Tibial nerve (tissue), 4 donors: Measurements from ENCODE around the gene EYS. TPM values are rescaled to one million over a fixed set of nuclear protein-coding genes. Genes with fewer than 3 reads are reported as not detected.
"Not testable (repeated sequence)": the region's sequence is repeated elsewhere in the genome, so short reads cannot be mapped to it uniquely, and the experiment has no call there.

Experiments used
- DNase-seq, 2 donors: peaks; one replicate each; pipeline ENCODE4 v3.0.0-alpha.2; 2019; ENCODE audit warnings: low spot score in 2 of 2
- H3K27ac ChIP-seq, 4 donors: fragments of 200-600 bp; sonication (generic) in 3 of 4; one replicate each; pipeline ENCODE4 v1.5.1; 2017 to 2019; ENCODE audit warnings: mild to moderate bottlenecking in 1 of 4
- H3K27me3 ChIP-seq, 2 donors: fragments of 200-600 bp; sonication (generic) in 1 of 2; one replicate each; pipeline versions ENCODE4 v1.5.1 to v1.6.0; 2017 to 2019
- H3K36me3 ChIP-seq, 3 donors: fragments of 200-600 bp; sonication (generic); one replicate each; pipeline ENCODE4 v1.5.1; 2018 to 2019
- H3K4me1 ChIP-seq, 4 donors: fragments of 200-600 bp; sonication (generic) in 3 of 4; one replicate each; pipeline ENCODE4 v1.5.1; 2017 to 2019
- H3K4me3 ChIP-seq, 4 donors: fragments of 200-600 bp; sonication (generic) in 3 of 4; one replicate each; pipeline ENCODE4 v1.5.1; 2017 to 2019; ENCODE audit warnings: mild to moderate bottlenecking in 1 of 4, moderate library complexity in 1 of 4
- H3K9me3 ChIP-seq, 4 donors: fragments of 200-600 bp; sonication (generic) in 3 of 4; one replicate each; pipeline ENCODE4 v1.5.1; 2017 to 2019
- EP300 ChIP-seq, 2 donors: sonication (generic); formaldehyde crosslinking; IDR thresholded peaks; one replicate each; pipeline ENCODE4 v1.6.1; 2017; ENCODE audit warnings: antibody characterized with exemption in 2 of 2, mild to moderate bottlenecking in 1 of 2
- POLR2A ChIP-seq, 2 donors: fragments of 450-650 bp; IDR thresholded peaks; one replicate each; pipeline ENCODE4 v1.6.1; 2017; ENCODE audit warnings: antibody characterized with exemption in 2 of 2, mild to moderate bottlenecking in 2 of 2, moderate library complexity in 2 of 2
- WGBS, 2 donors: methylation state at CpG; one replicate each; pipeline ENCODE4 v1.1.5; 2018; 5-methylcytosine and 5-hydroxymethylcytosine counted together
- total RNA-seq, 4 donors: library from RNA; depleted of rRNA; stranded (reverse); fragments of >200 nt; gene quantifications; one replicate each; pipeline ENCODE4 v1.1.0, GENCODE V29; 2016
- TF ChIP-seq, protein P1 (sequence below), 5 experiments: fragments of 200-600 bp in 3 of 5; fragments of 450-650 bp in 2 of 5; sonication (generic) in 3 of 5; IDR thresholded peaks; one replicate each; pipeline ENCODE4 v1.5.1; 2016 to 2019; ENCODE audit warnings: antibody characterized with exemption in 5 of 5, mild to moderate bottlenecking in 3 of 5, moderate library complexity in 2 of 5

Gene EYS
- total RNA-seq, 4 donors from 2014 or later: under 0.01 to 4.5 (median 0.39) TPM; not detected in 1

DNA sequence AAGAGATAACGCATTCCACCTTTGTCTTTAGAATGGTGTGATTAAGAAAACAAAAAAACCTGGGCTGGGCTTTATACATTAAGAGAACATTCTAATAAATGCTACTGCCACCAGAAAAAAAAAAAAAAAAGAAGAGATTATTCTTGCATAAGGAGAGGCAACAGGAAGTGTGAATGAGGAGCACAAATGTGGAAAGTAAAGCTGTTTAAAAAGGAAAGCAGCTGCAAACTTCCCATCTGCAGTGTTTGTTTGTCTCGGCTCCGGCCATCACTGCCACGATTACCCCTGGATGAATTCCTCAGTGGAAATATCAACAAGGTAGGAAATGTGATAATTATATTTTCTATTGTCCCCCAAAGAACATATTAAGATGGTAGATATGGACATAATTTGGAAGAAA, 1847.5 kb downstream of the EYS start:
- Histone ChIP-seq H3K27ac (no peak overlapping the region), H3K4me3 (no peak overlapping the region), H3K9me3 (no peaks in the 10 kb centered on the region), H3K27me3 (no peaks in the 10 kb centered on the region), H3K4me1 (no peaks in the 10 kb centered on the region), H3K36me3 (no peaks in the 10 kb centered on the region)
- WGBS, 2 donors: 53 to 59% methylated on average over 4 of the region's 4 CpGs
- no peak for DNase-seq
- TF ChIP-seq POLR2A (IDR thresholded peaks at IDR 0.05) (no peak), EP300 (IDR thresholded peaks at IDR 0.05) (no peak)
- TF ChIP-seq, protein P1, sequence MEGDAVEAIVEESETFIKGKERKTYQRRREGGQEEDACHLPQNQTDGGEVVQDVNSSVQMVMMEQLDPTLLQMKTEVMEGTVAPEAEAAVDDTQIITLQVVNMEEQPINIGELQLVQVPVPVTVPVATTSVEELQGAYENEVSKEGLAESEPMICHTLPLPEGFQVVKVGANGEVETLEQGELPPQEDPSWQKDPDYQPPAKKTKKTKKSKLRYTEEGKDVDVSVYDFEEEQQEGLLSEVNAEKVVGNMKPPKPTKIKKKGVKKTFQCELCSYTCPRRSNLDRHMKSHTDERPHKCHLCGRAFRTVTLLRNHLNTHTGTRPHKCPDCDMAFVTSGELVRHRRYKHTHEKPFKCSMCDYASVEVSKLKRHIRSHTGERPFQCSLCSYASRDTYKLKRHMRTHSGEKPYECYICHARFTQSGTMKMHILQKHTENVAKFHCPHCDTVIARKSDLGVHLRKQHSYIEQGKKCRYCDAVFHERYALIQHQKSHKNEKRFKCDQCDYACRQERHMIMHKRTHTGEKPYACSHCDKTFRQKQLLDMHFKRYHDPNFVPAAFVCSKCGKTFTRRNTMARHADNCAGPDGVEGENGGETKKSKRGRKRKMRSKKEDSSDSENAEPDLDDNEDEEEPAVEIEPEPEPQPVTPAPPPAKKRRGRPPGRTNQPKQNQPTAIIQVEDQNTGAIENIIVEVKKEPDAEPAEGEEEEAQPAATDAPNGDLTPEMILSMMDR (IDR thresholded peaks at IDR 0.05): no peak

DNA sequence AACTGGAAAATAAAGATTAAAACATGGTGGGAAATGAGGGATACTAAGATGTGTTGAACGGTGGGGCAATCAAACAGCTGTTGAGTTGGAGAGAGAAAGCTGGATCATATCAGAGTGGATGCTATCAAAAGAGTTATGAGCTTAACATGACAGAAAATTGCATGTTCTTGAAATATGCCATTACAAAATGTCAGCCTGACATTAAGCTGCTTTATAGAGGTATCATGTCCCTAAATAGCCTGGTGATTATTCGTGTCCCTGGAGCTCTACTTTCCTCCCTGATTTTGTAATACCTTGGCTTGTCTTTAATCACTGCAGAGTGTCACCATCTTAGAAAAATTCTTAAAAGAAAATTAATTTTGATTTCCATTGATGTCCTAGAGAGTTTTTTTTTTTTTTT, 1848.3 kb downstream of the EYS start:
- Histone ChIP-seq H3K9me3 (no peaks in the 10 kb centered on the region), H3K27me3 (no peaks in the 10 kb centered on the region), H3K27ac (no peak overlapping the region), H3K36me3 (no peaks in the 10 kb centered on the region), H3K4me3 (no peak overlapping the region), H3K4me1 (no peaks in the 10 kb centered on the region)
- TF ChIP-seq EP300 (IDR thresholded peaks at IDR 0.05) (no peak), POLR2A (IDR thresholded peaks at IDR 0.05) (no peak)
- TF ChIP-seq, protein P1 (IDR thresholded peaks at IDR 0.05): no peak
- WGBS, 2 donors: 80 to 90% methylated on average over 2 of the region's 2 CpGs
- DNase-seq: no peak

DNA sequence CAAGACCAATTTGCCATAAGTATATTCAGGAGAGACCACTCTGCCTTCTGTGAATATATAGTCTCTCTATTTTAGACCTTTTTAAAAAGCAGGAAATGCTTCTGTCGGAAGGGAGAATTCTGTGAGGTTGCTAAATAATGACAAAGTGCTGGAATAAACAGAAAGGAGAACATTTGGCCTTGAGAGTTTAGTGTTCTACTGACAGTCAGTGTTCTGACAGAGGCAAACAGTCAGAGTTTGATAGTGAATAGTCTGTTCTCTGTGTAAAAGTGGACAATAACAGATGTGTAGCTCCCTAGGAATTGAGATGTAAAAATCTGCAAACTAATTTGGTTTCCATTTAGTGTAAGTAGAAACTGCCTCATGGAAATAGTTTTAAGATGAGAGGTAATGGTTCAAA, 1850.8 kb downstream of the EYS start:
- Histone ChIP-seq H3K27ac (no peak overlapping the region), H3K27me3 (no peaks in the 10 kb centered on the region), H3K36me3 (no peaks in the 10 kb centered on the region), H3K9me3 (no peaks in the 10 kb centered on the region), H3K4me1 (no peaks in the 10 kb centered on the region), H3K4me3 (no peak overlapping the region)
- DNase-seq: no peak
- TF ChIP-seq, protein P1 (IDR thresholded peaks at IDR 0.05): no peak
- TF ChIP-seq EP300 (IDR thresholded peaks at IDR 0.05) (no peak), POLR2A (IDR thresholded peaks at IDR 0.05) (no peak)
- 14 to 19% methylated on average over 1 of the region's 1 CpG for WGBS, 2 donors

DNA sequence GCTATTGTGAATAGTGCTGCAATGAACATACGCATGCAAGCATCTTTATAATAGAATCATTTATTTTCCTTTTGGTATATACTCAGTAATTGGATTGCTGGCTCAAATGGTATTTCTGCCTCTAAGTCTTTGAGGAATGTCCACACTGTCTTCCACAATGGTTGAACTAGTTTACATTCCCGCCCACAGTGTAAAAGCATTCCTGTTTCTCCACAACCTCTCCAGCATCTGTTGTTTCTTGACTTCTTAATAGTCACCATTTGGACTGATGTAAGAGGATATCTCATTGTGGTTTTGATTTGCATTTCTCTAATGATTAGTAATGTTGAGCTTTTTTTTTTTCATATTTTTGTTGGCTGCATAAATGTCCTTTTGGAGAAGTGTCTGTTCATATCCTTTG, 1862.7 kb downstream of the EYS start:
- Histone ChIP-seq H3K27ac (no peak overlapping the region), H3K4me3 (no peak overlapping the region), H3K27me3 (no peaks in the 10 kb centered on the region), H3K9me3 (peaks cover 0 to 13% (median 0%) of the 10 kb centered on the region in 4 donors), H3K36me3 (no peaks in the 10 kb centered on the region), H3K4me1 (no peaks in the 10 kb centered on the region)
- DNase-seq: no peak
- TF ChIP-seq, protein P1 (IDR thresholded peaks at IDR 0.05): no peak
- TF ChIP-seq POLR2A (IDR thresholded peaks at IDR 0.05) (no peak), EP300 (IDR thresholded peaks at IDR 0.05) (no peak)
- 94% methylated on average over 2 of the region's 2 CpGs for WGBS, 2 donors

DNA sequence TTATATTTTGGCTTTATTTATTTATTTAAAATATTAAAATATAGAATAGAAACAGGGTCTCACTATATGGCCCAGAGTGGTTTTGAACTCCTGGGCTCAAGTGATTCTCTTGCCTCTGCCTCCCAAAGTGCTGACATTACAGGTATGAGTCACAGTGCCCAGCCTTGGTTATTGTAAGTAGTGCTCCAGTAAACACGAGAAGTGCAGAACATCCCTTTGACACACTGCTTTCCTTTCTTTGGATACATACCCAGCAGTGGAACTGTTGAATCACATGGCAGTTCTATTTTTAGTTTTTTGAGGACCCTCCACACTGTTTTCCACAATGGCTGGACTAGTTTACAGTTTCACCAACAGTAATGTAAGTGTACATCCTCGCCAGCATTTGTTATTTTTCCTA, 1867.5 kb downstream of the EYS start:
- H3K4me3 ChIP-seq: no peak overlapping the region
- H3K9me3 ChIP-seq: peaks cover 0 to 13% (median 0%) of the 10 kb centered on the region in 4 donors
- no peaks in the 10 kb centered on the region for H3K4me1 ChIP-seq
- H3K36me3 ChIP-seq: no peaks in the 10 kb centered on the region
- WGBS, 2 donors: 69 to 70% methylated on average over 2 of the region's 2 CpGs
- TF ChIP-seq EP300 (IDR thresholded peaks at IDR 0.05) (no peak), POLR2A (IDR thresholded peaks at IDR 0.05) (no peak)
- TF ChIP-seq, protein P1 (IDR thresholded peaks at IDR 0.05): no peak
- no peaks in the 10 kb centered on the region for H3K27me3 ChIP-seq
- DNase-seq: no peak
- no peak overlapping the region for H3K27ac ChIP-seq

DNA sequence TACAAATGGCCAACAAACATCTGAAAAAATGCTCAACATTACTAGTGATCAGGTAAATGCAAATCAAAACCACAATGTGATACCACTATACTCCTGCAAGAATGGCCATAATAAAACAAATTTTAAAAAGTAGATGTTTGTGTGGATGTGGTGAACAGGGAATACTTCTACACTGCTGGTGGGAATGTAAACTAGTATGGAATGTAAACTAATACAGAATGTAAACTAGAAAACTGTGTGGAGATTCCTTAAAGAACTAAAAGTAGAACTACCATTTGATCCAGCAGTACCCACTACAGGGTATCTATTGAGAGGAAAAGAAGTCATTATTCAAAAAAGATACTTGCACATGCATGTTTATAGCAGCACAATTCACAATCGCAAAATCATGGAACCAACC, 1878.3 kb downstream of the EYS start:
- peaks cover 0 to 32% (median 2%) of the 10 kb centered on the region in 4 donors for H3K9me3 ChIP-seq
- DNase-seq, H3K4me3 ChIP-seq, H3K36me3 ChIP-seq, H3K27ac ChIP-seq, H3K27me3 ChIP-seq, H3K4me1 ChIP-seq: not testable (repeated sequence)
- 93 to 95% methylated on average over 1 of the region's 1 CpG for WGBS, 2 donors
